Measurements from ENCODE around the gene LPCAT2.

LPCAT2 gene

GRCh38 chr16:55505333-55506015 lies 3.4 kb upstream of the LPCAT2 start:
- no peak for DNase-seq

- no peak for DNase-seq
These were observed 2.8 kb upstream of the LPCAT2 start for GRCh38 chr16:55506083-55506482.

DNA sequence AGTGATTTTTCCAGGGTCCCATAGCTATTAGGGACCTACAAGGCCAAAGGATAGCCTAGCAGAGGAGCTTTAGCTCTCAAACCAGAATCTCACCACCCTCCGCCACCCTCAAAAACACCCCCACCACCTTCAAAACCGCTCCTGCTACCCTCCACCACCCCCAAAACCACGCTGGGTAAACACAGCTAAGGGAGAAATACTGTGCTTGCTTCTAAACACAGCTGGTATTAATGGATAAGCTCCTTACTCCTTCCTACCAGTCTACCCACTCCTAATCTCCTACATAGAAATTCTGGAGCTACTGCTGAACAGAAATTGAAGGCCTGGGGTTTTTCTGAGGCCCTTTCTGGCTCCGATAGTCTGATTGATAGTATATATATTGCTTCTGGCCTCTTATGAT lies 2.2 kb upstream of the LPCAT2 start:
- no peak for DNase-seq

GRCh38 chr16:55508271-55508921 lies 476 bp upstream of the LPCAT2 start:
- DNase-seq: no peak

- DNase-seq: no peak
These were observed 1.4 kb downstream of the LPCAT2 start for GRCh38 chr16:55510185-55510805.

DNA sequence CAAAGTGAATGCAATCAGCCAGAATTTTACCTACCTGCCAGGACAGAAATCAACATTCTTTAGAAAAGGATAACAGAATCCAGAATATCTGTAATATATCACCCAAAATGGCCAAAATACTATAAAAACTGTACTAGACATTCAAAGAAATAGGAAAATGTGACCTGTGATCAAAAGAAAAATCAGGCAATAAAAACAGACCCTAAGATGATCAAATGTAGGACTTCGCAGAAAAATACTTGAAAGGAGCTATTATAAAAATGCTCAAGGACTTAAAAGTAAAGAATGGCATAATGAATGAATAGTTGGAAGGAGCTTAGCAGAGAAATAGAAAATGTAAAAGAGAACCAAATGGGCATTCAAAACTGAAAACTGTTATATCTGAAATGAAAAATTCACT lies 4.1 kb downstream of the LPCAT2 start:
- no peak for DNase-seq

GRCh38 chr16:55513616-55514015 lies 4.7 kb downstream of the LPCAT2 start:
- no peak for DNase-seq

DNA sequence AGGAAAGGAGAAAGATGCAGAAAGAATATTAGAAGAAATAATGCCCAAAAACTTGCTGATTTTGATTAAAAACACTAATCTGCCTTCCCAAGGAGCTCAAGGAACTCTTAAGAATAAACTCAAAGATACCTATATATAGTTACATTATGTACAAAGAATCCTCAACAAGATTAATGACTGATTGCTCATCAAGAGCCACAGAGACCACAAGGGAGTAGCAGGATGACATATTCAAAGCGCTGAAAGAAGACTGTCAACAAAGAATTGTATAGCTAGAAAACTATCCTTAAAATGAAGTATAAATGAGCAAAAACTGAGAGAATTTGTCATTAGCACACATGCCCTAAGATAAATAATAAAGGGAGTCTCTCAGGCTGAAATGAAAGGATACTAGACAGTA lies 6.2 kb downstream of the LPCAT2 start:
- no peak for DNase-seq

DNA sequence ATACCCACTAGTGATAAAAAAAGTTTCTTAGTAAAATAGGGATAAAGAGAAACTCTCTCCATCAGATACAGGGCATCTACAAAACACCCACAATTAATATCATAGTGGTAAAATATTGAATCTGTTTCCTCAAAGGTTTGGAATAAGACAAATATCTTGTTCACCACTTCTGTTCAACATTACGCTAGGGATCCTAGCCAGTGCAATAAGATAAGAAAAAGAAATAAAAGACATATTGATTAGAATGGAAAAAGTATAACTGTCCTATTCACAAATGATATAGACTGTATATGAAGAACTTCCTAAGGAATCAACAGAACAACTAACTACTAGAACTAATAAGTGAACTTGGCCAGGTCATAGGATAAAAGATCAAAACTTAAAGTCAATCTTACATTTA lies 12.9 kb downstream of the LPCAT2 start:
- no peak for DNase-seq

DNA sequence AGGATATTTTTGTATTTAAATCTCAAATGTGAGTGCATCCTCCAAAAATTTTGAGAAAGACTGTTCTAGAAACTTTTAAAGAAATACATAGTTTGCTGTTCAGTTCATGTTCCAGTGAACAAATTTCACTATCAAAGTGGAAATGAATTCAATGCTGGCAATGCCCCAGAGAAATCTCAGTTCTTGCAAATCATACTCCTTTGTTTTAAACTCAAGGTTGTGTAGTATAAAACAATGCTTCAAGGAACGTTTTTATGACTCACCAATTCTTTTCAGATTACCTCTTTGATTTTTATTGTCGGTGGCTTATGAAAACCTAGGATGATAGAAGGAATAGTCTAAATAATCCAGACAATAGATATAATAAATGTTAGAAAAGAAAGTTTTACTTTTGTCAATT lies 17.6 kb downstream of the LPCAT2 start:
- DNase-seq: no peak

DNA sequence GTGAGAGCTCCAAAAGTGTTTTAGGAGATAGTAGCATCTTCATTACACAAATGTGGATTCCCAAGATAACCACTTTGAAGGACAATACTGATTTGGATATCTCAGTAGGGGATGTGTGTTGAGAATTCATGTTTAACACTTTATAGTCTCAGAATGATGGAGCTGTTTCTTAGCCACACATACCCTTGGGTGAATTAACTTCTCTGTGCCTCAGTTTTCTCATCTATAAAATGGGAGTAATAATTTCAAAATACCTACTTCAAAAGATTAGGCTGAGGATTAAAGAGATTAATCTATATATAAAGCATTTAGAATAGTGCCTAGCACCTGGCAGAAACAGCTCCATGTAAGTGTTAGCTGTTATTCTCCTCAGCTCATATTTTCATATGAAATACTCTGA lies 19.0 kb downstream of the LPCAT2 start:
- no peak for DNase-seq

DNA sequence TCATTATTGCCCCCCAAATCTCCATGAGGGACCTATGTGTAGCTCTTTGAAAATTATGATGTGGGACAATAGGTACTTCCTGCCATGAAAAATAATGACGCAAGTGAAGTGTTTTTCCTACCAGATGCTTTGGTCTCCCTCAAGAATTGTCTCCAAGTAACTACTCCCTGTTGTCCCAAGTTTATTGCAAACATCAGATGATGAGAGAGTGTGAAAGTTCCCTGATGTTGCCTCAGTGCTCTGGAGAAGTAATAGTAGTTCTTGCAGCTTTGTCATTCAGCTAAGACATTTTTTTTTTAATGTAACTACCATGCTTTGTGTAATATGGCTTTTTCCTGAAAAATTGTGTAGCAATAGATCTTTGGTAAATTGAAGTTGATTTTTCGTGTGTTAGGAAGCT lies 20.1 kb downstream of the LPCAT2 start:
- DNase-seq: no peak

DNA sequence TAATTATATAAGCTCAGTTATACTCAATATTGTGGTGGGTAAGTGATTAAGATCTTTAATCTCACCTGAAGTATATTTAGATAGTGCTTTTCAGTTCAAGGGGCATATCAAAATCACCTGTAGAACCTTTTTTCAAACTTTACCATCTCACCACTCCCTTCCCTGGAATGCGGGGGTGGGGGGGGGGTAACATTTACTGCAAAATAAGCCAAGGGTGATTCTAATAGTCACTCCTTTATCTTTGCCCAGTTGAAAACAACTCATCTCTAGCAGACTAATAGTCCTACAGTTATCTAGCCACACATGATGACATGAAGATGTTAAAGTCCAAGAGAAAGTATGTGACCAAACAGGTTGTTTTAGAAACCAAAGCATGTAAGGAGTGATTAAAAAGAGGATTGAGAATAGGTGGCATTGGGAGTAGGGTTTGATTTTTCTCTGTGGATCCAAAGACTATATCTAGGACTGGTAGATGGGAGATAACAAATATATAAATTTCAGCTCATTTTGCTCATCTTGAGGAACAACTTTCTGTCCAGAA lies 21.5 kb downstream of the LPCAT2 start:
- no peak for DNase-seq

DNA sequence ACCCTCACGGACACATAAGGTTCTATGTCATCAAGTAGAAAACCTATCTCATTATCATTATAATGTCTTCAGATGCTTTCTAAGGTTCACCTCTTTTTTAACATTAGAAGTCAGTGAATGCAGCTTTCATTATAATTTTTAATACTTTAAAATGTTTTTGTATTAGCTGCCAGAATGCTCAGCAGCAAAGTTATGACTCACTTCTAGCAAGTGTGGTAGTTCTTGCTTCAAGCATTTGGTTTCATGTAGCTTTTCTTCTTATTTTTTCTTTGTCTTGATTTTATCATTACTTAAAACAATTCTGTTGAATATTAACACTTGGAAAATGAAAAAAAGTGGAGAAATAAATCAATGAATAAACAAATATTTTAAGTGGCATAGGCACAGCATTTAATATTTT lies 23.4 kb downstream of the LPCAT2 start:
- no peak for DNase-seq

GRCh38 chr16:55534756-55535155 lies 25.9 kb downstream of the LPCAT2 start:
- no peak for DNase-seq

GRCh38 chr16:55539049-55539448 lies 30.2 kb downstream of the LPCAT2 start:
- DNase-seq: no peak

DNA sequence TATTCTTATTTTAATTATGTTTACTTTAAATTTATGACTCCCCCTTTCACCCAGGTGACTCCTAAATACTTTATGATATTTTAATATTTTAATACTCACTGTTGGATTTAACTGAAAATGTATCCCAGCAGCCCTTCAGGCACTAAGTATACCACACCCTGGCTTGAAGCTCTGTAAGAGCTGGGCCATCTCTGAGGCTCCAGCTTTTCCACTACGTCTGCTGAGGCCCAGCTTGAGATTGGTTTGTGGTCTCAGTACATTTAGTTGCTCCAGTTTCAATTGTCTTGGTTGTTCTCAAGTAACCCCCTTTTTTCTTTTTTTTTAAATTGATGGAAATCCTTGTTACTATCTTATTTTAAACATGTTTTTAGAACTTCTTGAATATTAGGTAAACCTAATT lies 30.6 kb downstream of the LPCAT2 start:
- no peak for DNase-seq

DNA sequence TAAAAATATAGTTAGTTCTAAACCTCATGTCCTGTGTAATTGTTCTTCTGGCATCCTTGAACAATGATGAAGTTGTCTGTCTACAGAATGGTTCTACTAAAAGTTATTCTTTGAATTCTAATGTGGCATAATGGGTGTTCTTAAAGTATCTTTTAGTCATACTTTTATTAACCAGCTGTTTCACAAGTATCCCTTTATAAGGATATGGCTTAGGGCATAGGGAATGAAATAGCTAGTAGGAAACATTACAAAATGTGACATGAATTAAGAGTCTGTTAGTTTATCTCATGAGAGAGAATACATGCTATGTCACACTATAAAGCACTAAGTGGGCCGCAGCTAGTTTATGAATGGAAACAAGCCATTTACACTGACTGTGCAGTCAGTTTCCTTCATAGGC lies 31.3 kb downstream of the LPCAT2 start:
- no peak for DNase-seq

DNA sequence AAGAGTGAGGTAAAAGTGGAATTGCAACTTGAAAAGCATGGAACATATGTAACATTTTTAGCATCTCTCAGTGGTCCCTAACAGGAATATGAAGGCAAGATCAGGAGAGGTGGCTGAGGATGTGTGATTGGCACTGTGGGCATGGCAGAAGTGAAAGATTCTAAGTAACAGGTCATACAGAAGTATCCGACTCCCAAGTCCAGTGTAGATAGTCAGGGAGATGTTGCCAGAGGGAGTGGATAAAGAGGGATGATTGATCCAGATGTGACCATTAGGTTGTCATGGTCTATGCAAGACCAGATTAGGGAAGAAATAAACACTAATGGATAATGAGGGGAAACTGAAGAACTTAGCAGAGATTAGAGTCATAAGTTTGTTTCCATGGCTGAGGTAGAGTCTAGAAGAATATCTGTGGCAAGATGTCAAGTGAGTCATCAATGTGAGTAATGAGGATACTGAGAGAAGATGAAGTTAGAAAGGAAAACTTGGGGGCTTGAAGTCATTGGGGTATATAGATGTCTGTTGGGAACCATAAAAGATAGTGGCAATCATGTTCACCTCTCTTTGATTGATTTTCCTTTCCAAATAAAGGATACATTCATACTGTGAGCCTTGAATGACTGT lies 33.7 kb downstream of the LPCAT2 start:
- no peak for DNase-seq

GRCh38 chr16:55543472-55543871 lies 34.6 kb downstream of the LPCAT2 start:
- no peak for DNase-seq

GRCh38 chr16:55552621-55553020 lies 43.7 kb downstream of the LPCAT2 start:
- no peak for DNase-seq

GRCh38 chr16:55555436-55555835 lies 46.6 kb downstream of the LPCAT2 start:
- DNase-seq: no peak

GRCh38 chr16:55557186-55557585 lies 48.3 kb downstream of the LPCAT2 start:
- DNase-seq: no peak

GRCh38 chr16:55559233-55559632 lies 50.4 kb downstream of the LPCAT2 start:
- DNase-seq: no peak
